Stimulated activated CD4-positive, alpha-beta T cell treated with anti-CD3 and anti-CD28 coated beads, Interleukin-2, amount 100 ng/mL, for 4 hours (primary cell): ENCODE data around the gene SYNJ2.

Experiments used
- DNase-seq: peaks from one replicate; pipeline ENCODE4 v3.0.0-alpha.2; 2020; ENCODE audit warnings: low read depth

The SYNJ2 gene

DNA sequence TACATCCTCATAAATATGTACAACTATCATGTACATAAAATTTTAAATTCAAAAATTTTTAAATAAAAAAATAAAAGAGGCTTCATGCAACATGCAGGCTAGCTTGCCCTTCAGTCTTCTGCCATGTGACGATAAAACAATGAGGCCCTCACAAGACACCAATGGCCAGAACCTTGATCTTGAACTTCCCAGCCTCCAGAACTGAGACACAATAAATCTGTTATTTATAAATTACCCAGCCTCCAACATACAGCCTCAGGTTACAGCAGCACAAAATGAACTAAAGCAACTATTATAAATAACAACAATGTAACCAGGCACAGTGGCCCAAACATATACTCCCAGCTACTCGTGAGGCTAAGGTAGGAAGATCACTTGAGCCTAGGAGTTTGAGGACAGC is 143.6 kb downstream of the SYNJ2 start:
- no peak for DNase-seq

DNA sequence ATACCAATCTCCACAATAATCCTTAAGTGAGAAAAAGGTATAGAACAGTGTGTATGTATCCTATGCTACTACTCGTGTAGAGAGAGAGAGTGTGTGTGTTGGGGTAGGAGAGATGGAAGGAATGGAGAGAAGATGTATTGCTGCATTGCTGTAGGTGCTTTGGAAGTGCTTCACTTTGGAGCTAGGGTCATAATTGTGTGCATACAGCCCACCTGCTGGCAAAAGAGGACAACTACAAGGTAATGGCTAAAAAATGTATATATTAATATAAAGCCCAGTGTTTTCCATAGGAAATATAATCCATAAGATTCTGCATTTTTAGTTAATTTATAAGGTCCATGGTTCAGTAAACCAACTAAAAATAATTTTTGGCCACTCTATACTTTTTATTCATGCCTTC is 150.3 kb downstream of the SYNJ2 start:
- no peak for DNase-seq

DNA sequence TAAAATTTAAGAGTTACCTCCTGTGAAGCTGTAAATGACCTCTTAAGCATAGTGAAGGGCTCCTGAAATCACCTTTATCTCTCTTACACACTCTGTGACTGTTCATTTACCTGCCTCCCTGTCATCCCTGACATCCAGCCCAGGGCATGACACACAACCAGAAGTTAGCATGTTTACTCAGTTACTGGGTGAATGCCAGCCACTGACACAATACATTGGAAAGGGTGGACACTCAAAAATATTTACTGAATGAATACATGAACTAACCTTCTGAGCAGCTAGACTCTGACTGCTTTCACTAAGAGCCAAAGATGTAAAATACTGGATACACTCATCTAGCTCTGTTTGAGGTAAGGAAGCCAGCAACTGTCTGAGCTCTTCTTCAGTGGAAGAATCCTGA is 161.1 kb downstream of the SYNJ2 start:
- DNase-seq: no peak

DNA sequence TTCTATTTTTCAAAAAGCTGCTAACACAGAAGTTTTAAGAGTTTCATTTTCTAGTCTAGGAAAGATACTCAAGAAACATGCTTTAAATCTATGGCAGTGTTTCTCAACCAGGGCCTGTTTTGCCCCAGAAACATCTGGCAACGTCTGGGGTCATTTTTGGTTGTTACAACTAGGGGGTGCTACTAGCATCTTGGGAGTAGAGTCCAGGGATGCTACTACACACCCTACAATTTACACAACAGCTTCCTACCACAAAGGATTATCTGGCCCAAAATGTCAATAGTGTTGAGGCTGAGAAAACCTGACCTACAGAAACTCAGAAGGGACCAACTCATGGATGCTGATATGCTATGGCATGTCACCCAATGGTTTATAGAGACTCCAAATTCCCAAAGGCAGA is 162.0 kb downstream of the SYNJ2 start:
- no peak for DNase-seq
